Liver (tissue), 9 donors: ENCODE measurements around the gene JPH3. TPM values are rescaled to one million over a fixed set of nuclear protein-coding genes. Genes with fewer than 3 reads are reported as not detected.
"Not testable (repeated sequence)": the region's sequence is repeated elsewhere in the genome, so short reads cannot be mapped to it uniquely, and the experiment has no call there.

Source experiments
- DNase-seq: peaks from one replicate; pipeline ENCODE4 v3.0.0-alpha.2; 2017; ENCODE audit warnings: low spot score
- H3K27ac ChIP-seq, 2 donors: one replicate each; pipeline ENCODE4 v1.7.0; 2013; ENCODE audit warnings: inconsistent platforms in 2 of 2, low read length in 2 of 2, control low read depth in 1 of 2, low read depth in 1 of 2, mild to moderate bottlenecking in 1 of 2
- H3K27me3 ChIP-seq, 4 donors: one replicate each; pipeline versions ENCODE4 v1.6.1 to v1.7.0; 2013; ENCODE audit warnings: low read length in 3 of 4, inconsistent platforms in 1 of 4, mild to moderate bottlenecking in 1 of 4, moderate library complexity in 1 of 4; ENCODE audit not compliant: control insufficient read depth in 4 of 4, insufficient read depth in 4 of 4
- H3K36me3 ChIP-seq, 4 donors: one replicate each; pipeline versions ENCODE4 v1.6.1 to v1.7.0; 2013; ENCODE audit warnings: low read length in 3 of 4, mild to moderate bottlenecking in 3 of 4, low read depth in 1 of 4, moderate library complexity in 1 of 4; ENCODE audit not compliant: control insufficient read depth in 4 of 4, insufficient read depth in 3 of 4
- H3K4me1 ChIP-seq, 4 donors: one replicate each; pipeline versions ENCODE4 v1.6.1 to v1.7.0; 2013; ENCODE audit warnings: low read length in 3 of 4, mild to moderate bottlenecking in 3 of 4, moderate library complexity in 1 of 4; ENCODE audit not compliant: control insufficient read depth in 4 of 4, insufficient read depth in 4 of 4
- H3K4me3 ChIP-seq, 3 donors: one replicate each; pipeline versions ENCODE4 v1.6.1 to v1.7.0; 2013; ENCODE audit warnings: low read length in 3 of 3, control low read depth in 1 of 3, low read depth in 1 of 3, mild to moderate bottlenecking in 1 of 3
- H3K9ac ChIP-seq, 2 donors: one replicate each; pipeline ENCODE4 v1.7.0; 2013; ENCODE audit warnings: low read length in 2 of 2, mild to moderate bottlenecking in 2 of 2, moderate library complexity in 2 of 2, control low read depth in 1 of 2, low read depth in 1 of 2
- H3K9me3 ChIP-seq, 4 donors: one replicate each; pipeline versions ENCODE4 v1.6.1 to v1.7.0; 2013; ENCODE audit warnings: low read length in 3 of 4; ENCODE audit not compliant: control insufficient read depth in 4 of 4
- ATF3 ChIP-seq: IDR thresholded peaks from 2 replicates; pipeline ENCODE4 v1.6.1; 2016; ENCODE audit warnings: antibody characterized with exemption
- CTCF ChIP-seq: fragments of 150-350 bp; IDR thresholded peaks from 2 replicates; pipeline ENCODE4 v1.5.1; 2017; ENCODE audit warnings: improper control_type of control experiment, low read depth, low read length; ENCODE audit not compliant: missing input control
- EGR1 ChIP-seq, 2 donors: IDR thresholded peaks; 2 replicates each; pipeline ENCODE4 v1.6.1; 2016 to 2018; ENCODE audit warnings: antibody characterized with exemption in 2 of 2, low read depth in 2 of 2
- FOXA2 ChIP-seq: IDR thresholded peaks from 2 replicates; pipeline ENCODE4 v1.6.1; 2016; ENCODE audit warnings: antibody characterized with exemption
- GABPA ChIP-seq, 2 donors: IDR thresholded peaks in 1 of 2; conservative IDR thresholded peaks in 1 of 2; 2 replicates each; pipeline ENCODE4 v1.6.1; 2016; ENCODE audit warnings: antibody characterized with exemption in 2 of 2, mild to moderate bottlenecking in 1 of 2, moderate library complexity in 1 of 2
- HNF4A ChIP-seq, 2 donors: conservative IDR thresholded peaks; 2 replicates each; pipeline ENCODE4 v1.6.1; 2016; ENCODE audit warnings: antibody characterized with exemption in 2 of 2, mild to moderate bottlenecking in 2 of 2
- HNF4G ChIP-seq: IDR thresholded peaks from 2 replicates; pipeline ENCODE4 v1.6.1; 2016; ENCODE audit warnings: antibody characterized with exemption
- JUND ChIP-seq, 2 donors: IDR thresholded peaks; 2 replicates each; pipeline ENCODE4 v1.6.1; 2016; ENCODE audit warnings: antibody characterized with exemption in 2 of 2
- MAX ChIP-seq: IDR thresholded peaks from 2 replicates; pipeline ENCODE4 v1.6.1; 2016; ENCODE audit warnings: antibody characterized with exemption
- RAD21 ChIP-seq, 2 donors: IDR thresholded peaks; 2 replicates each; pipeline ENCODE4 v1.6.1; 2016; ENCODE audit warnings: antibody characterized with exemption in 2 of 2, mild to moderate bottlenecking in 2 of 2
- REST ChIP-seq: IDR thresholded peaks from 2 replicates; pipeline ENCODE4 v1.6.1; 2016; ENCODE audit warnings: antibody characterized with exemption, mild to moderate bottlenecking
- RXRA ChIP-seq, 2 donors: IDR thresholded peaks; 2 replicates each; pipeline ENCODE4 v1.6.1; 2017 to 2018; ENCODE audit warnings: antibody characterized with exemption in 2 of 2, mild to moderate bottlenecking in 1 of 2
- SP1 ChIP-seq: IDR thresholded peaks from 2 replicates; pipeline ENCODE4 v1.6.1; 2018; ENCODE audit warnings: antibody characterized with exemption, mild to moderate bottlenecking
- TAF1 ChIP-seq: conservative IDR thresholded peaks from 2 replicates; pipeline ENCODE4 v1.6.1; 2016; ENCODE audit warnings: antibody characterized with exemption, mild to moderate bottlenecking
- YY1 ChIP-seq: IDR thresholded peaks from 2 replicates; pipeline ENCODE4 v1.6.1; 2016; ENCODE audit warnings: antibody characterized with exemption, mild to moderate bottlenecking
- WGBS: extraction: QIAGEN DNeasy Blood & Tissue Kit; methylation state at CpG from one replicate; pipeline ENCODE4 v1.1.7; 2013; 5-methylcytosine and 5-hydroxymethylcytosine counted together
- polyA plus RNA-seq, 2 donors: library from polyadenylated mRNA; stranded (reverse) in 1 of 2; unstranded in 1 of 2; fragments of 200-250 nt in 1 of 2; fragments of >200 nt in 1 of 2; fragmentation: Nextera tagmentation in 1 of 2; extraction: Ambion mirVana in 1 of 2; gene quantifications; one replicate each; pipeline versions ENCODE4 v1.2.1 to v1.2.3, GENCODE V29; 2013 to 2015
- total RNA-seq, 2 donors: library from RNA; depleted of rRNA; stranded (reverse); fragments of >200 nt; gene quantifications; one replicate each; pipeline ENCODE4 v1.2.3, GENCODE V29; 2014
- donor health status: healthy.
- donor health status: healthy.
- donor health status: healthy.
- donor health status: healthy.
- donor health status: healthy.

JPH3 gene
- total and polyA plus RNA-seq, 4 donors: under 0.01 to 0.09 (median 0.04) TPM

- DNase-seq: no peak
- no peaks in the 10 kb centered on the region for H3K27me3 ChIP-seq
- peaks cover 8 to 22% (median 11%) of the 10 kb centered on the region in 4 donors for H3K36me3 ChIP-seq
Measured at GRCh38 chr16:87725596-87726235, 123.4 kb downstream of the JPH3 start.

GRCh38 chr16:87726577-87726976, 124.3 kb downstream of the JPH3 start:
- H3K36me3 ChIP-seq: peaks cover 8 to 24% (median 11%) of the 10 kb centered on the region in 4 donors
- 98% methylated on average over 31 of the region's 40 CpGs for WGBS
- H3K9me3 ChIP-seq, DNase-seq, H3K4me3 ChIP-seq, H3K27ac ChIP-seq, H3K4me1 ChIP-seq, H3K9ac ChIP-seq, H3K27me3 ChIP-seq: not testable (repeated sequence)

More at GRCh38 chr16:87725596-87726235, 123.4 kb downstream of the JPH3 start:
- Histone ChIP-seq H3K27ac (no peak overlapping the region), H3K4me3 (no peak overlapping the region), H3K9me3 (no peaks in the 10 kb centered on the region), H3K9ac (no peak overlapping the region), H3K4me1 (no peaks in the 10 kb centered on the region)
- 94% methylated on average over 28 of the region's 28 CpGs for WGBS
- TF ChIP-seq SP1 (no peak), CTCF (no peak), ATF3 (no peak), JUND (IDR thresholded peaks at IDR 0.05) (no peak), GABPA (IDR thresholded peaks at IDR 0.05 in 1 of 2, conservative IDR thresholded peaks at IDR 0.05 in 1 of 2) (no peak), RAD21 (IDR thresholded peaks at IDR 0.05) (no peak), YY1 (no peak)

- H3K27ac ChIP-seq: no peak overlapping the region
- no peaks in the 10 kb centered on the region for H3K4me1 ChIP-seq
- H3K4me3 ChIP-seq: no peak overlapping the region
- H3K27me3 ChIP-seq: no peaks in the 10 kb centered on the region
- TF ChIP-seq TAF1 (no peak), EGR1 (IDR thresholded peaks at IDR 0.05; ENCODE audit: low read depth in 2 of 2) (no peak), RXRA (IDR thresholded peaks at IDR 0.05) (no peak), GABPA (IDR thresholded peaks at IDR 0.05 in 1 of 2, conservative IDR thresholded peaks at IDR 0.05 in 1 of 2) (no peak), JUND (IDR thresholded peaks at IDR 0.05) (no peak), FOXA2 (no peak), REST (no peak), HNF4A (conservative IDR thresholded peaks at IDR 0.05) (no peak), SP1 (no peak), MAX (no peak), HNF4G (no peak), ATF3 (no peak), RAD21 (IDR thresholded peaks at IDR 0.05) (no peak)
- H3K36me3 ChIP-seq: peaks cover 8 to 22% (median 12%) of the 10 kb centered on the region in 4 donors
- no peak overlapping the region for H3K9ac ChIP-seq
- no peak for DNase-seq
- WGBS: 98% methylated on average over 16 of the region's 16 CpGs
- no peaks in the 10 kb centered on the region for H3K9me3 ChIP-seq
Measured at GRCh38 chr16:87727346-87727745, 125.0 kb downstream of the JPH3 start.
